ENCODE data around the gene JARID2.

- no peak for TF ChIP-seq CTCF (IDR thresholded peaks at IDR 0.05)
- no peak for TF ChIP-seq ETV6 (CRISPR knock-in tag; IDR thresholded peaks at IDR 0.05)
- TF ChIP-seq HMGXB4 (CRISPR knock-in tag; IDR thresholded peaks at IDR 0.05), result no peak
- TF ChIP-seq TCF7 (CRISPR knock-in tag; IDR thresholded peaks at IDR 0.05; ENCODE audit: low read depth), result no peak
- no peak for TF ChIP-seq KAT7 (CRISPR knock-in tag; IDR thresholded peaks at IDR 0.05; ENCODE audit: borderline replicate concordance)
- no peak for TF ChIP-seq MLX (CRISPR knock-in tag; IDR thresholded peaks at IDR 0.05)
- no peak for TF ChIP-seq ZMAT4 (CRISPR knock-in tag; IDR thresholded peaks at IDR 0.05)
- no peak for TF ChIP-seq MAX (CRISPR knock-in tag; IDR thresholded peaks at IDR 0.05)
- no peak for TF ChIP-seq CREB1 (CRISPR knock-in tag; IDR thresholded peaks at IDR 0.05)
- no peak for TF ChIP-seq TEAD1 (CRISPR knock-in tag; IDR thresholded peaks at IDR 0.05)
- TF ChIP-seq NR3C1 (CRISPR knock-in tag; conservative IDR thresholded peaks at IDR 0.05; ENCODE audit: low read depth), result no peak
- no peak for TF ChIP-seq TEAD4 (CRISPR knock-in tag; IDR thresholded peaks at IDR 0.05)
- TF ChIP-seq ZNF121 (CRISPR knock-in tag; IDR thresholded peaks at IDR 0.05), result no peak
- TF ChIP-seq ZNF138 (CRISPR knock-in tag; conservative IDR thresholded peaks at IDR 0.05), result no peak
Measured at GRCh38 chr6:15534974-15535373, 289.1 kb downstream of the JARID2 start.

Data from WTC11 (cell line).